Activated T-cell treated with anti-CD3 and anti-CD28 coated beads, Interleukin-2, amount 50 U/mL, for 72 hours (primary cell): ENCODE measurements around the gene APOBEC3C. TPM values are rescaled to one million over a fixed set of nuclear protein-coding genes. Genes with fewer than 3 reads are reported as not detected.
A peak's percentile ranks its signal among the peaks of the same experiment; 100 is the strongest.
"Not testable (repeated sequence)": the region's sequence is repeated elsewhere in the genome, so short reads cannot be mapped to it uniquely, and the experiment has no call there.

Experiments
- ATAC-seq, 2 donors: fragments of 150-1000 bp; cut with Tn5 transposase; replicated peaks in 1 of 2; 2 replicates each; pipeline ENCODE4 v1.10.0; 2021; ENCODE audit warnings: moderate library complexity in 2 of 2, mild to moderate bottlenecking in 1 of 2
- DNase-seq, 2 donors: peaks; one replicate each; pipeline ENCODE4 v3.0.0; 2021 to 2022; ENCODE audit warnings: mixed read lengths in 1 of 2
- H3K27ac Mint-ChIP-seq: one replicate; pipeline ENCODE4 v1.8.0; 2022; ENCODE audit warnings: mild to moderate bottlenecking, moderate library complexity, mixed read lengths
- H3K27me3 Mint-ChIP-seq: one replicate; pipeline ENCODE4 v1.8.0; 2022; ENCODE audit warnings: low read depth, mixed read lengths
- H3K36me3 Mint-ChIP-seq, 2 donors: one replicate each; pipeline ENCODE4 v1.8.0; 2022; ENCODE audit warnings: mixed read lengths in 2 of 2, mild to moderate bottlenecking in 1 of 2; ENCODE audit not compliant: insufficient read depth in 2 of 2
- H3K4me1 Mint-ChIP-seq: one replicate; pipeline ENCODE4 v1.8.0; 2022; ENCODE audit warnings: low read depth, mixed read lengths
- H3K4me3 Mint-ChIP-seq, 2 donors: one replicate each; pipeline ENCODE4 v1.8.0; 2022; ENCODE audit warnings: mild to moderate bottlenecking in 2 of 2, mixed read lengths in 2 of 2, moderate library complexity in 2 of 2
- H3K9me3 Mint-ChIP-seq, 2 donors: one replicate each; pipeline ENCODE4 v1.8.0; 2022; ENCODE audit warnings: mixed read lengths in 2 of 2
- total RNA-seq, 2 donors: library from RNA; stranded (reverse); gene quantifications; one replicate each; pipeline ENCODE4 v1.2.3, GENCODE V29; 2022

Gene APOBEC3C
- total RNA-seq, 2 donors from 2014 or later = 143 to 147 TPM

- peaks cover 34% of the 10 kb centered on the region for H3K27me3 Mint-ChIP-seq
- ATAC-seq (peak; percentile 81 to 83), DNase-seq (peak; percentile 64 to 68)
- H3K4me3 Mint-ChIP-seq = no peak overlapping the region
- H3K4me1 Mint-ChIP-seq = peaks cover 5% of the 10 kb centered on the region
- H3K27ac Mint-ChIP-seq = no peak overlapping the region
- peaks cover 2 to 4% of the 10 kb centered on the region in 2 donors for H3K9me3 Mint-ChIP-seq
- peaks cover 1 to 4% of the 10 kb centered on the region in 2 donors for H3K36me3 Mint-ChIP-seq
These were observed 40.5 kb upstream of the APOBEC3C start for GRCh38 chr22:38973289-38974169.

- no peak overlapping the region for H3K27ac Mint-ChIP-seq
- ATAC-seq = no peak
- peaks cover 1 to 4% of the 10 kb centered on the region in 2 donors for H3K36me3 Mint-ChIP-seq
- no peak overlapping the region for H3K4me3 Mint-ChIP-seq
- peaks cover 2 to 4% of the 10 kb centered on the region in 2 donors for H3K9me3 Mint-ChIP-seq
- DNase-seq = no peak
- H3K27me3 Mint-ChIP-seq = peaks cover 27% of the 10 kb centered on the region
- peaks cover 5% of the 10 kb centered on the region for H3K4me1 Mint-ChIP-seq
These were observed 39.8 kb upstream of the APOBEC3C start for GRCh38 chr22:38974170-38974825.

- Mint-ChIP-seq H3K27ac (no peak overlapping the region), H3K36me3 (peaks cover 1 to 4% of the 10 kb centered on the region in 2 donors), H3K9me3 (peaks cover 2 to 4% of the 10 kb centered on the region in 2 donors), H3K4me1 (peaks cover 5% of the 10 kb centered on the region), H3K4me3 (no peak overlapping the region), H3K27me3 (peaks cover 24% of the 10 kb centered on the region)
- DNase-seq (no peak), ATAC-seq (no peak)
These were observed 39.3 kb upstream of the APOBEC3C start for GRCh38 chr22:38974826-38975175.

GRCh38 chr22:38977289-38977688 is 36.8 kb upstream of the APOBEC3C start:
- H3K4me1 Mint-ChIP-seq = peaks cover 20% of the 10 kb centered on the region
- not testable (repeated sequence) for H3K9me3 Mint-ChIP-seq, H3K27me3 Mint-ChIP-seq, ATAC-seq, DNase-seq, H3K4me3 Mint-ChIP-seq, H3K27ac Mint-ChIP-seq, H3K36me3 Mint-ChIP-seq

GRCh38 chr22:38980587-38980986 is 33.5 kb upstream of the APOBEC3C start:
- peaks cover 13 to 23% of the 10 kb centered on the region in 2 donors for H3K36me3 Mint-ChIP-seq
- not testable (repeated sequence) for H3K9me3 Mint-ChIP-seq, DNase-seq, H3K27me3 Mint-ChIP-seq, ATAC-seq, H3K4me3 Mint-ChIP-seq, H3K27ac Mint-ChIP-seq
- H3K4me1 Mint-ChIP-seq = peaks cover 48% of the 10 kb centered on the region

- Mint-ChIP-seq H3K4me3 (peak overlapping the region; percentile 87 to 88), H3K36me3 (peaks cover 12 to 22% of the 10 kb centered on the region in 2 donors), H3K9me3 (peaks cover 0 to 7% of the 10 kb centered on the region in 2 donors), H3K4me1 (peaks cover 55% of the 10 kb centered on the region), H3K27ac (no peak overlapping the region), H3K27me3 (no peaks in the 10 kb centered on the region)
- ATAC-seq = peak in 1 of 2 donors; percentile 1
- DNase-seq = peak in 1 of 2 donors; percentile 15
These were observed 32.8 kb upstream of the APOBEC3C start for GRCh38 chr22:38981005-38981991.

- peaks cover 64% of the 10 kb centered on the region for H3K4me1 Mint-ChIP-seq
- H3K36me3 Mint-ChIP-seq = peaks cover 12 to 19% of the 10 kb centered on the region in 2 donors
- H3K4me3 Mint-ChIP-seq = peak within 1 kb of the TSS; percentile 87 to 88
- H3K27ac Mint-ChIP-seq = no peak within 1 kb of the TSS
- DNase-seq (peak; percentile 82 to 86), ATAC-seq (peak; percentile 58 to 76)
- H3K9me3 Mint-ChIP-seq = peaks cover 0 to 3% of the 10 kb centered on the region in 2 donors
- H3K27me3 Mint-ChIP-seq = no peaks in the 10 kb centered on the region
These were observed 31.8 kb upstream of the APOBEC3C start, which contains the start of gene APOBEC3B for GRCh38 chr22:38981992-38982927. Gene APOBEC3B, plus strand, starts transcription at chr22:38982347. Its CDS starts 107 bp downstream, at chr22:38982454.

- DNase-seq (no peak), ATAC-seq (no peak)
- peaks cover 0 to 3% of the 10 kb centered on the region in 2 donors for H3K9me3 Mint-ChIP-seq
- no peaks in the 10 kb centered on the region for H3K27me3 Mint-ChIP-seq
- peaks cover 81% of the 10 kb centered on the region for H3K4me1 Mint-ChIP-seq
- peaks cover 12 to 19% of the 10 kb centered on the region in 2 donors for H3K36me3 Mint-ChIP-seq
- peak overlapping the region; percentile 2 to 8 for H3K4me3 Mint-ChIP-seq
- peak overlapping the region; percentile 0 for H3K27ac Mint-ChIP-seq
These were observed 29.8 kb upstream of the APOBEC3C start for GRCh38 chr22:38984224-38984623.

- H3K9me3 Mint-ChIP-seq, H3K27me3 Mint-ChIP-seq: not testable (repeated sequence)
- ATAC-seq (peak; percentile 88 to 91), DNase-seq (peak; percentile 88 to 94)
- Mint-ChIP-seq H3K4me1 (peaks cover 81% of the 10 kb centered on the region), H3K36me3 (peaks cover 12 to 19% of the 10 kb centered on the region in 2 donors), H3K27ac (peak overlapping the region; percentile 73), H3K4me3 (peak overlapping the region; percentile 45 to 53)
These were observed 29.0 kb upstream of the APOBEC3C start for GRCh38 chr22:38984784-38985757.

GRCh38 chr22:38986629-38987028 is 27.4 kb upstream of the APOBEC3C start:
- Mint-ChIP-seq H3K27me3 (no peaks in the 10 kb centered on the region), H3K4me3 (peak overlapping the region in 1 of 2 donors; percentile 7), H3K9me3 (peaks cover 0 to 3% of the 10 kb centered on the region in 2 donors), H3K27ac (peak overlapping the region; percentile 62), H3K36me3 (peaks cover 12 to 19% of the 10 kb centered on the region in 2 donors), H3K4me1 (peaks cover 72% of the 10 kb centered on the region)
- no peak for ATAC-seq
- DNase-seq = no peak
